Calu3 (cell line): ENCODE data around the gene BBX. TPM values are rescaled to one million over a fixed set of nuclear protein-coding genes. Genes with fewer than 3 reads are reported as not detected.

Source experiments
- BruUV-seq: library from RNA; stranded (reverse); fragments of 400-500 nt; replicated peaks from 2 replicates; lab custom pipeline; 2021; lab: Mats Ljungman, UMichigan
- CTCF ChIA-PET: fragments of 300-600 bp; sonication (Branson Sonifier 250); formaldehyde crosslinking; loops from one replicate; lab custom pipeline; 2022; ENCODE audit warnings: antibody characterized with exemption; lab: Charles Lee
- DNase-seq: peaks from one replicate; pipeline ENCODE4 v3.0.0; 2022
- H3K27ac Mint-ChIP-seq: one replicate; pipeline ENCODE4 v1.8.0; 2022; ENCODE audit warnings: mixed read lengths; ENCODE audit not compliant: unreplicated experiment
- H3K27me3 Mint-ChIP-seq: one replicate; pipeline ENCODE4 v1.8.0; 2022; ENCODE audit warnings: mixed read lengths; ENCODE audit not compliant: unreplicated experiment
- H3K36me3 Mint-ChIP-seq: one replicate; pipeline ENCODE4 v1.8.0; 2022; ENCODE audit warnings: mild to moderate bottlenecking, moderate library complexity, mixed read lengths; ENCODE audit not compliant: insufficient read depth, unreplicated experiment
- H3K4me1 Mint-ChIP-seq: one replicate; pipeline ENCODE4 v1.8.0; 2022; ENCODE audit warnings: mild to moderate bottlenecking, low read depth, mixed read lengths; ENCODE audit not compliant: unreplicated experiment
- H3K4me3 Mint-ChIP-seq: one replicate; pipeline ENCODE4 v1.8.0; 2022; ENCODE audit warnings: mild to moderate bottlenecking, low read depth, moderate library complexity, mixed read lengths; ENCODE audit not compliant: unreplicated experiment
- H3K9me3 Mint-ChIP-seq: one replicate; pipeline ENCODE4 v1.8.0; 2022; ENCODE audit warnings: low read depth, mixed read lengths; ENCODE audit not compliant: unreplicated experiment
- CTCF ChIP-seq: fragments of 200-600 bp; IDR thresholded peaks from one replicate; pipeline ENCODE4 v1.8.0; 2022; ENCODE audit warnings: antibody characterized with exemption; ENCODE audit not compliant: unreplicated experiment
- intact Hi-C: fragments of 100-400 bp; cut with micrococcal nuclease; formaldehyde crosslinking; loops from one replicate; pipeline ENCODE4 v1.10.0; 2022; ENCODE audit not compliant: unreplicated experiment
- total RNA-seq: library from RNA; stranded (reverse); gene quantifications from 2 replicates; pipeline ENCODE4 v1.2.3, GENCODE V29; 2022

Gene BBX
- total RNA-seq, 1 experiment from 2014 or later, result 66.9 TPM

DNA sequence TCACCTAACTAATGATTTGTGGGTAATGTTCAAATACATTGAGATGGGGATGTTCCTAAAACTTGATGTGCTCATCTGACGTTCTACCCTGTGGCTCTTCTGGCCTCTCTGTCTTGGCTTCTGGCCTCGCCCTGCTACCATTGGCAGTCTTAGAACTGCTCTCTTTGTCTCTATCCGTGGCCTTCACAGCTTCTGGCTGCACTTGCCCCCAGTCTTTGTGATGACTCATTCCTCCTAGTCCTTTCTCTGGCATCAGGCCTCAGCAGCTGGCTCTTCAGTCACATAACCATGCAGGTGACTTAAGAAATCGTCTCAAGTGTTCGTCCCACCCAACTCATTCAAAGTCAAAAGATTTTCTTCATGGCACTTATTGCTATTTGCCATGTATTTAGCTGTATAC is 188.1 kb downstream of the BBX start:
- H3K9me3 Mint-ChIP-seq, result no peaks in the 10 kb centered on the region
- no peaks in the 10 kb centered on the region for H3K27me3 Mint-ChIP-seq
- no TSS peak for BruUV-seq
- no peak overlapping the region for H3K4me3 Mint-ChIP-seq
- DNase-seq, result no peak
- H3K27ac Mint-ChIP-seq, result no peak overlapping the region
- H3K4me1 Mint-ChIP-seq, result peaks cover 10% of the 10 kb centered on the region
- no peaks in the 10 kb centered on the region for H3K36me3 Mint-ChIP-seq
- TF ChIP-seq CTCF, result no peak
- CTCF ChIA-PET, result no interaction called here
- intact Hi-C loops, result no loop called here

GRCh38 chr3:107716734-107717133 is 194.0 kb downstream of the BBX start:
- intact Hi-C loops, result no loop called here
- CTCF ChIA-PET, result interaction anchor here (0.6 kb wide), 1 partner anchor 249 kb away, joined by 3 read pairs; no protein-coding TSS in a partner anchor
- no peak for TF ChIP-seq CTCF
- Mint-ChIP-seq H3K4me3 (no peak overlapping the region), H3K27ac (no peak overlapping the region), H3K9me3 (no peaks in the 10 kb centered on the region), H3K27me3 (no peaks in the 10 kb centered on the region), H3K4me1 (no peaks in the 10 kb centered on the region), H3K36me3 (no peaks in the 10 kb centered on the region)
- no peak for DNase-seq
- no TSS peak for BruUV-seq

GRCh38 chr3:107718547-107718946 is 195.8 kb downstream of the BBX start:
- Mint-ChIP-seq H3K27ac (no peak overlapping the region), H3K4me3 (no peak overlapping the region), H3K27me3 (no peaks in the 10 kb centered on the region), H3K36me3 (no peaks in the 10 kb centered on the region), H3K4me1 (no peaks in the 10 kb centered on the region), H3K9me3 (no peaks in the 10 kb centered on the region)
- CTCF ChIA-PET, result no interaction called here
- intact Hi-C loops, result no loop called here
- no TSS peak for BruUV-seq
- no peak for TF ChIP-seq CTCF
- no peak for DNase-seq

DNA sequence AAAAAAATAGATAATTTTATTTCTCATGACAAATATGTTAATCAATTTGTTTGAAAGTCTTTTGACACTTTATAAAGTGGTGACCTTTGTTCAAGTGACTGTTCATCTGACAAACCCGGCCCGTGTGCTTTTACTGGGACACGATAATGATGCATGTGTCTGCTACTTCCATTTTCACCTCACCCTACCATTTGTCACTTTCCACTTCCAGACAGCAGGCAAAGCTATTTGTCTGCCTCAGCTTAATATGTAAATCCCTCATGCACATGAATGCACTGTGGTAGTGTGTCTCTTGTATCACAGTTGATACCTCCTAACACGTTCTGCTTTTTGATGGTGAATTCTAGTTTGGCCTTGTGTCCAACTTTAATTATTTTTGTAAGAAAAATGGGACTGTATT is 204.3 kb downstream of the BBX start:
- CTCF ChIA-PET, result no interaction called here
- no peak for TF ChIP-seq CTCF
- H3K27me3 Mint-ChIP-seq, result no peaks in the 10 kb centered on the region
- DNase-seq, result no peak
- no peak overlapping the region for H3K27ac Mint-ChIP-seq
- H3K4me3 Mint-ChIP-seq, result no peak overlapping the region
- intact Hi-C loops, result no loop called here
- H3K36me3 Mint-ChIP-seq, result no peaks in the 10 kb centered on the region
- no peaks in the 10 kb centered on the region for H3K9me3 Mint-ChIP-seq
- BruUV-seq, result no TSS peak
- H3K4me1 Mint-ChIP-seq, result no peaks in the 10 kb centered on the region
